H1 (cell line): ENCODE data around the gene ZNF333. TPM values are rescaled to one million over a fixed set of nuclear protein-coding genes. Genes with fewer than 3 reads are reported as not detected.
A peak's percentile ranks its signal among the peaks of the same experiment; 100 is the strongest.
"Not testable (repeated sequence)": the region's sequence is repeated elsewhere in the genome, so short reads cannot be mapped to it uniquely, and the experiment has no call there.

Experiments used
- CTCF ChIA-PET: fragments of 300-600 bp; sonication (Branson Sonifier 250); formaldehyde crosslinking; loops from one replicate; lab custom pipeline; 2021; ENCODE audit not compliant: partially characterized antibody; lab: Charles Lee
- POLR2A ChIA-PET: fragments of 300-600 bp; sonication (Branson Sonifier 250); formaldehyde crosslinking; loops from one replicate; lab custom pipeline; 2021; ENCODE audit warnings: inconsistent platforms; ENCODE audit not compliant: partially characterized antibody; lab: Charles Lee
- DNase-seq, 2 experiments: peaks; one replicate each; pipeline versions ENCODE4 v3.0.0 to v3.0.0-alpha.2; 2010 to 2022; ENCODE audit warnings: low spot score in 2 of 2, low read depth in 1 of 2, mixed read lengths in 1 of 2
- FAIRE-seq: peaks from 2 replicates; lab custom pipeline; 2011; peaks lifted over from hg19 to GRCh38; lab: Jason Lieb, UNC
- H2AFZ ChIP-seq: 2 replicates; pipeline ENCODE4 v1.8.1; 2012; ENCODE audit warnings: low read length, inconsistent platforms
- H2AK5ac ChIP-seq: 2 replicates; pipeline ENCODE4 v1.6.1; 2013; ENCODE audit warnings: low read depth, low read length
- H2BK120ac ChIP-seq: replicated peaks from 2 replicates; pipeline ENCODE3; 2013; ENCODE audit warnings: low read depth, low read length, inconsistent platforms
- H2BK12ac ChIP-seq: 2 replicates; pipeline ENCODE4 v1.6.1; 2013; ENCODE audit warnings: low read depth, low read length
- H2BK15ac ChIP-seq: 2 replicates; pipeline ENCODE4 v1.6.1; 2013; ENCODE audit warnings: low read length
- H2BK20ac ChIP-seq: 2 replicates; pipeline ENCODE4 v1.6.1; 2013; ENCODE audit warnings: low read length
- H2BK5ac ChIP-seq: 2 replicates; pipeline ENCODE4 v1.6.1; 2013; ENCODE audit warnings: low read depth, low read length
- H3K14ac ChIP-seq: 2 replicates; pipeline ENCODE4 v1.6.1; 2013; ENCODE audit warnings: inconsistent platforms; ENCODE audit not compliant: insufficient read length
- H3K18ac ChIP-seq: 2 replicates; pipeline ENCODE4 v1.6.1; 2013; ENCODE audit warnings: low read length; ENCODE audit errors: extremely low read depth
- H3K23ac ChIP-seq: 2 replicates; pipeline ENCODE4 v1.6.1; 2013; ENCODE audit warnings: inconsistent platforms; ENCODE audit not compliant: insufficient read length
- H3K23me2 ChIP-seq: 2 replicates; pipeline ENCODE4 v1.6.1; 2013; ENCODE audit warnings: low read depth, low read length
- H3K27ac ChIP-seq: 2 replicates; pipeline ENCODE4 v1.6.1; 2011; ENCODE audit warnings: low read depth, low read length, inconsistent platforms
- H3K27me3 ChIP-seq, 4 experiments: replicated peaks in 1 of 4; 1 replicate in 1 of 4; 2 replicates in 3 of 4; pipeline versions ENCODE4 v1.6.1 to v1.8.1; 2011 to 2013; ENCODE audit warnings: low read length in 3 of 4, mild to moderate bottlenecking in 3 of 4, inconsistent platforms in 2 of 4, mixed read lengths in 2 of 4, moderate library complexity in 1 of 4; ENCODE audit not compliant: control insufficient read depth in 3 of 4, insufficient read depth in 3 of 4; ENCODE audit errors: extremely low read depth in 1 of 4
- H3K36me3 ChIP-seq, 4 experiments: 2 replicates each; pipeline versions ENCODE4 v1.6.1 to v1.8.1; 2011 to 2013; ENCODE audit warnings: mild to moderate bottlenecking in 4 of 4, low read length in 3 of 4, moderate library complexity in 2 of 4, control low read depth in 1 of 4, inconsistent platforms in 1 of 4; ENCODE audit not compliant: insufficient read depth in 4 of 4, control insufficient read depth in 2 of 4
- H3K4ac ChIP-seq: replicated peaks from 2 replicates; pipeline ENCODE3; 2013; ENCODE audit warnings: low read length, low read depth, mixed read lengths, inconsistent platforms; ENCODE audit not compliant: insufficient read length
- H3K4me1 ChIP-seq, 4 experiments: replicated peaks in 1 of 4; 1 replicate in 1 of 4; 2 replicates in 3 of 4; pipeline versions ENCODE4 v1.6.1 to v1.8.1; 2011 to 2013; ENCODE audit warnings: low read length in 3 of 4, inconsistent platforms in 2 of 4, mixed read lengths in 1 of 4; ENCODE audit not compliant: insufficient read depth in 4 of 4, control insufficient read depth in 3 of 4
- H3K4me2 ChIP-seq, 2 experiments: 2 replicates each; pipeline versions ENCODE4 v1.6.1 to v1.8.1; 2011 to 2013; ENCODE audit warnings: low read depth in 2 of 2, low read length in 2 of 2, control low read depth in 1 of 2, inconsistent platforms in 1 of 2, mild to moderate bottlenecking in 1 of 2; ENCODE audit not compliant: insufficient read depth in 1 of 2
- H3K4me3 ChIP-seq, 4 experiments: fragments of 200-600, 300-600 bp in 1 of 4; sonication (generic), shearing (Covaris generic), sonication (Bioruptor Twin) in 1 of 4; 2 replicates each; pipeline versions ENCODE4 v1.5.1 to v1.8.1; 2011 to 2016; ENCODE audit warnings: low read length in 4 of 4, low read depth in 3 of 4, control low read depth in 2 of 4, inconsistent platforms in 2 of 4, mild to moderate bottlenecking in 2 of 4, mixed read lengths in 1 of 4, moderate library complexity in 1 of 4; ENCODE audit not compliant: insufficient read depth in 2 of 4; ENCODE audit errors: extremely low read depth in 1 of 4
- H3K56ac ChIP-seq: replicated peaks from 2 replicates; pipeline ENCODE3; 2013; ENCODE audit warnings: low read depth, mild to moderate bottlenecking, mixed read lengths, low read length, inconsistent platforms; ENCODE audit not compliant: insufficient read length
- H3K79me1 ChIP-seq: 2 replicates; pipeline ENCODE4 v1.6.1; 2013; ENCODE audit warnings: low read depth, low read length, control low read depth
- H3K79me2 ChIP-seq, 2 experiments: 2 replicates each; pipeline versions ENCODE4 v1.6.1 to v1.8.1; 2012 to 2013; ENCODE audit warnings: low read length in 2 of 2, mild to moderate bottlenecking in 2 of 2, inconsistent platforms in 1 of 2; ENCODE audit not compliant: insufficient read depth in 2 of 2, control insufficient read depth in 1 of 2
- H3K9ac ChIP-seq, 4 experiments: replicated peaks in 1 of 4; 1 replicate in 1 of 4; 2 replicates in 3 of 4; pipeline versions ENCODE4 v1.6.1 to v1.8.1; 2011 to 2013; ENCODE audit warnings: low read depth in 3 of 4, low read length in 3 of 4, control low read depth in 2 of 4, mild to moderate bottlenecking in 2 of 4, moderate library complexity in 2 of 4, inconsistent platforms in 1 of 4; ENCODE audit errors: extremely low read depth in 1 of 4
- H3K9me3 ChIP-seq, 2 experiments: 2 replicates each; pipeline versions ENCODE4 v1.6.1 to v1.8.1; 2012 to 2013; ENCODE audit warnings: mild to moderate bottlenecking in 2 of 2, moderate library complexity in 2 of 2, control low read depth in 1 of 2, inconsistent platforms in 1 of 2, low read depth in 1 of 2, low read length in 1 of 2, mixed read lengths in 1 of 2; ENCODE audit not compliant: insufficient read depth in 2 of 2
- H4K20me1 ChIP-seq, 2 experiments: replicated peaks in 1 of 2; 2 replicates each; pipeline versions ENCODE3 to v1.8.1; 2011 to 2013; ENCODE audit warnings: inconsistent platforms in 2 of 2, low read length in 2 of 2, mild to moderate bottlenecking in 1 of 2; ENCODE audit not compliant: insufficient read depth in 2 of 2, control insufficient read depth in 1 of 2
- H4K5ac ChIP-seq: 2 replicates; pipeline ENCODE4 v1.6.1; 2013; ENCODE audit warnings: low read length, low read depth, mixed read lengths, inconsistent platforms; ENCODE audit not compliant: insufficient read length
- H4K8ac ChIP-seq: 2 replicates; pipeline ENCODE4 v1.8.0; 2013; ENCODE audit warnings: mild to moderate bottlenecking, moderate library complexity, low read length, inconsistent platforms; ENCODE audit not compliant: insufficient read depth; ENCODE audit errors: extremely low read depth
- H4K91ac ChIP-seq: replicated peaks from 2 replicates; pipeline ENCODE3; 2013; ENCODE audit warnings: low read length, mixed read lengths, inconsistent platforms; ENCODE audit not compliant: insufficient read length
- WGBS, 2 experiments: shearing (Covaris generic) in 1 of 2; methylation state at CpG; one replicate each; pipeline versions ENCODE4 v1.1.6 to v1.1.7; 2013 to 2015; ENCODE audit warnings: low lambda C conversion rate in 2 of 2, mixed read lengths in 2 of 2, inconsistent platforms in 1 of 2, low coverage in 1 of 2, missing lambda C conversion rate in 1 of 2; ENCODE audit not compliant: insufficient replicate concordance in 2 of 2, insufficient coverage in 1 of 2, insufficient read length in 1 of 2; ENCODE audit errors: extremely low coverage in 1 of 2, missing lambda C conversion rate in 1 of 2; 5-methylcytosine and 5-hydroxymethylcytosine counted together
- polyA plus RNA-seq, 7 experiments: library from polyadenylated mRNA; depleted of rRNA in 3 of 7; stranded (reverse) in 5 of 7; unstranded in 2 of 7; fragments of >200 nt in 5 of 7; fragments of 200-250 nt in 2 of 7; gene quantifications; 1 replicate in 5 of 7; 2 replicates in 1 of 7; 4 replicates in 1 of 7; pipeline versions ENCODE4 v1.2.1 to v1.2.3, GENCODE V29; 2011 to 2013; ENCODE audit warnings: missing spikeins in 2 of 7, mixed read lengths in 2 of 7
- total RNA-seq: library from RNA; stranded (reverse); fragmentation: NEBNext Ultra II Directional; extraction: Animal tissue kit (Norgen Biotek cat#: 25700); gene quantifications from 2 replicates; pipeline ENCODE4 v1.2.1, GENCODE V29; 2021

The ZNF333 gene
- total and polyA plus RNA-seq, 2 of the 8 experiments (the other 6 are each of a cell fraction or from before 2014, with no cell fraction given) = 7.3 to 8.4 TPM

DNA sequence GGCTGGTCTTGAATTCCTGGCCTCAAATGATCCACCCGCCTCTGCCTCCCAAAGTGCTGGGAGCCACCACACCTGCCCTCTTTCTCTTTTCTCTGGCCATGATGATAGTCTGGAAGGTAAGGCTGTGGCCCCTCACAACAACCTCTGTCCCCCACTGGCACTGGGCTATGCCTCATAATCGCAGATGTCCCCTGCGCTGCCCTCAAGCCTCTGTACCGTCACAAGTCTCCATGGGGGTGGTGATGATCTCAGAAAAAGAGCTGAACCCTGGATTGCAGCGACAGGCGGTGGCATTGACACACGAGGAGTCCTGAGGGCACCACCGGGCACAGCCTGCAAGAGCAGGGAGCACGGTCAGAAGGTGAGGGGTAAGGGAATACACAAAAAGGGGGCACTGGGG, 83.9 kb downstream of the ZNF333 start:
- H2BK120ac ChIP-seq, FAIRE-seq: not testable (repeated sequence)

More for the DNA sequence above, 83.9 kb downstream of the ZNF333 start:
- H4K8ac ChIP-seq, H2AFZ ChIP-seq, POLR2A ChIA-PET, H3K79me1 ChIP-seq, H2AK5ac ChIP-seq, H2BK15ac ChIP-seq, H4K5ac ChIP-seq, H3K36me3 ChIP-seq, H3K27me3 ChIP-seq, H3K79me2 ChIP-seq, H3K4me3 ChIP-seq, H3K4me1 ChIP-seq, H3K56ac ChIP-seq, H2BK12ac ChIP-seq, H2BK20ac ChIP-seq, H3K4me2 ChIP-seq, H3K9ac ChIP-seq, H4K91ac ChIP-seq, H3K18ac ChIP-seq, H3K9me3 ChIP-seq, H3K14ac ChIP-seq, H3K27ac ChIP-seq, H3K4ac ChIP-seq, H3K23ac ChIP-seq, H4K20me1 ChIP-seq, H2BK5ac ChIP-seq: not testable (repeated sequence)
- WGBS, 2 experiments = 89% methylated on average over 9 of the region's 9 CpGs; no CpG with 5 or more reads in 1 of the 2 experiments
- CTCF ChIA-PET = interaction anchor here (1.5 to 3.0 kb wide), 2 partner anchors 9 to 13 kb away, joined by 4 to 13 read pairs; no protein-coding TSS in a partner anchor
- peak in 1 of 2 experiments; percentile 17 for DNase-seq
- H3K23me2 ChIP-seq = peaks cover 11% of the 10 kb centered on the region; the same call in 1 of the 2 replicates
